Lower leg skin (tissue), 4 donors: ENCODE data around the gene NOP53. TPM values are rescaled to one million over a fixed set of nuclear protein-coding genes. Genes with fewer than 3 reads are reported as not detected.

Source experiments
- DNase-seq, 2 donors: peaks; one replicate each; pipeline ENCODE4 v3.0.0-alpha.2; 2019; ENCODE audit warnings: low spot score in 2 of 2
- H3K4me3 ChIP-seq: fragments of 200-600 bp; sonication (generic); 2 replicates; pipeline ENCODE4 v1.5.1; 2017; ENCODE audit warnings: mild to moderate bottlenecking, low read depth; ENCODE audit not compliant: poor library complexity, severe bottlenecking
- POLR2A ChIP-seq, 2 donors: fragments of 450-650 bp; IDR thresholded peaks; one replicate each; pipeline ENCODE4 v1.6.1; 2016 to 2017; ENCODE audit warnings: antibody characterized with exemption in 2 of 2, mild to moderate bottlenecking in 1 of 2, moderate library complexity in 1 of 2
- WGBS, 2 donors: methylation state at CpG; one replicate each; pipeline ENCODE4 v1.1.5; 2018; 5-methylcytosine and 5-hydroxymethylcytosine counted together
- intact Hi-C: fragments of 100-400 bp; cut with DNase I; formaldehyde crosslinking; loops from one replicate; pipeline ENCODE4 v1.15.0; 2023; ENCODE audit warnings: low total_unique reads
- total RNA-seq, 4 donors: library from RNA; depleted of rRNA; stranded (reverse); fragments of >200 nt; gene quantifications; one replicate each; pipeline ENCODE4 v1.1.0, GENCODE V29; 2016
- TF ChIP-seq, protein P1 (sequence below), 3 donors: fragments of 450-650 bp; IDR thresholded peaks; one replicate each; pipeline ENCODE4 v1.5.1; 2016; ENCODE audit warnings: antibody characterized with exemption in 3 of 3, mild to moderate bottlenecking in 3 of 3, moderate library complexity in 2 of 3

The NOP53 gene
- total RNA-seq, 4 donors from 2014 or later: 537 to 842 (median 746) TPM

DNA sequence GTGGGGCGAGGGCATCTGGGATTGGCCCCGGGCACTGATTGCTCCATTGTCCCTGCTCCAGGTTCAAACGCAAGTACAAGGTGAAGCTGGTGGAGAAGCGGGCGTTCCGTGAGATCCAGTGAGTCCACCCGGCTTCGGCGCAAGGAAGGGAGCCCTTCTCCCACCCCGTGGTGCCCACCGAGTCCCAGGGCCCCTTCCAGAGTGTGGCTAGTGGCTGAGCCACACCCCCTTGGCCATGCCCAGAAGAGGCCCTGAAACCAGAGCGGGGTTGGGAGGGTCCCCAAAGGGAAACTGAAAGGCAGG is 11.2 kb downstream of the NOP53 start:
- intact Hi-C loops: no loop called here
- no peak for DNase-seq
- no peak for TF ChIP-seq POLR2A (IDR thresholded peaks at IDR 0.05)
- TF ChIP-seq, protein P1, sequence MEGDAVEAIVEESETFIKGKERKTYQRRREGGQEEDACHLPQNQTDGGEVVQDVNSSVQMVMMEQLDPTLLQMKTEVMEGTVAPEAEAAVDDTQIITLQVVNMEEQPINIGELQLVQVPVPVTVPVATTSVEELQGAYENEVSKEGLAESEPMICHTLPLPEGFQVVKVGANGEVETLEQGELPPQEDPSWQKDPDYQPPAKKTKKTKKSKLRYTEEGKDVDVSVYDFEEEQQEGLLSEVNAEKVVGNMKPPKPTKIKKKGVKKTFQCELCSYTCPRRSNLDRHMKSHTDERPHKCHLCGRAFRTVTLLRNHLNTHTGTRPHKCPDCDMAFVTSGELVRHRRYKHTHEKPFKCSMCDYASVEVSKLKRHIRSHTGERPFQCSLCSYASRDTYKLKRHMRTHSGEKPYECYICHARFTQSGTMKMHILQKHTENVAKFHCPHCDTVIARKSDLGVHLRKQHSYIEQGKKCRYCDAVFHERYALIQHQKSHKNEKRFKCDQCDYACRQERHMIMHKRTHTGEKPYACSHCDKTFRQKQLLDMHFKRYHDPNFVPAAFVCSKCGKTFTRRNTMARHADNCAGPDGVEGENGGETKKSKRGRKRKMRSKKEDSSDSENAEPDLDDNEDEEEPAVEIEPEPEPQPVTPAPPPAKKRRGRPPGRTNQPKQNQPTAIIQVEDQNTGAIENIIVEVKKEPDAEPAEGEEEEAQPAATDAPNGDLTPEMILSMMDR (IDR thresholded peaks at IDR 0.05): no peak
- no peak overlapping the region for H3K4me3 ChIP-seq
- 90 to 97% methylated on average over 12 of the region's 12 CpGs for WGBS, 2 donors

DNA sequence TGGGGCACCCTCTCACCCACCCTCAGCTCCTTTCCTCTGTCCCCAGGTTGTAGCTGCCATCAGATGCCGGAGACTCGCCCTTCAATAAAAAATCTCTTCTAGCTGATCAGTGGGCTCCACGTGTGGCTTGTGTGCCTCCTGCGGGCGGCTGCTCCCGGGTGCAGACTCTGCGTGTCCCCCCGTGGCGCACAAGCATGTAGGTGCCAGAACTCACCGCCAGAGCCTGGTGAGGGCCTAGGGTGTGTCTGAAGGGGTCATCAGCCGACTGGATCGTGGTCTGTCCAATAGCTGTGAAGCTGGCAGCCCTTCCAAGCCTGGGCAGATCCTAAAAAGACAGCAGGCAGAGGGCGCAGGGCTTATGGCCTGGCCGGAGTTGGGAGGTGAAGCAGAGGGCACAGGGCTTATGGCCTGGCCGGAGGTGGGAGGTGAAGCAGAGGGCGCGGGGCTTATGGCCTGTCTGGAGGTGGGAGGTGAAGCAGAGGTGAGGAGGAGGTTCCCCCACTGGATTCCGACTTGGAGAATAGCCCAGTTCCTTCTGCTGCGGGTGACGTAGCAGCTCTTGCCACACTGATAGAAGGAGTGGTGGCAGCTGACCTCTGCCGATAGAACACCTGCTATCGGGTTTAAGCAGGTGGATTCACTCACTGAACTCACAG is 11.7 kb downstream of the NOP53 start:
- intact Hi-C loops: no loop called here
- TF ChIP-seq POLR2A (IDR thresholded peaks at IDR 0.05): no peak
- TF ChIP-seq, protein P1 (IDR thresholded peaks at IDR 0.05): no peak
- DNase-seq: no peak
- WGBS, 2 donors: 88% methylated on average over 22 of the region's 22 CpGs
- H3K4me3 ChIP-seq: no peak overlapping the region

DNA sequence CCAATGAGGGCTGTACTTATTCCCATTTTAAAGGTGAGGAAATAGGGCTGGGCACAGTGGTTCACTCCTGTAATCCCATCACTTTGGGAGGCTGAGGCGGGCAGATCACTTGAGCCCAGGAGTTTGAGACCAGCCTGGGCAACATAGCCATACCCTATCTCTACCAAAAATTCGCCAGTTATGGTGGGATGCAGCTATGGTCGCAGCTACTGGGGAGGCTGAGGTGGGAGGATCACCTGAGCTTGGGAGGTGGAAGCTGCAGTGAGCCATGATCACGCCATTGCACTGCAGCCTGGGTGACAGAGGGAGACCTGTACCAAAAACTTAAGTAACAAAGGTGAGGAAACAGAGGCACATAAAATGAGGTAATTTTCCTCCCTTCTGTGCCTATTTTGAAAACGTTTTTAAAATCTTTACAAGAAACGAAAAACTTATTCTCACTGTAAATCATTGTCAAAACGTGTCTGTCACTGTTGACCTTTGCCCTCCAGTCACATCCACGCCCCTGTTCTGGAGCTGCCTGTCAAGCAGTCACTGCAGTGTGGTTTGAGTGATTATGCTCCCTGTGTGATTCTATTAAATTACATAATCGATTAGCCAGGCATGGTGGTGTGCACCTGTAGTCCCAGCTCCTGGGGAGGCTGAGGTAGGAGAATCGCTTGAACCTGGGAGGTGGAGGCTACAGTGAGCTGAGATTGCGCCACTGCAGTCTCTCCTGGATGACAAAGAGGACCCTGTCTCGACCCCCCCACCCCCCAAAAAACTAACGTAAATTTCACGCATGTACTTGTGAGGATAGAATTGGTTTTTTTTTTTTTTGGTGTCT is 12.5 kb downstream of the NOP53 start:
- no peak for DNase-seq
- no peak for TF ChIP-seq POLR2A (IDR thresholded peaks at IDR 0.05)
- TF ChIP-seq, protein P1 (IDR thresholded peaks at IDR 0.05): no peak
- intact Hi-C loops: no loop called here
- no peak overlapping the region for H3K4me3 ChIP-seq
- 78 to 80% methylated on average over 14 of the region's 14 CpGs for WGBS, 2 donors

DNA sequence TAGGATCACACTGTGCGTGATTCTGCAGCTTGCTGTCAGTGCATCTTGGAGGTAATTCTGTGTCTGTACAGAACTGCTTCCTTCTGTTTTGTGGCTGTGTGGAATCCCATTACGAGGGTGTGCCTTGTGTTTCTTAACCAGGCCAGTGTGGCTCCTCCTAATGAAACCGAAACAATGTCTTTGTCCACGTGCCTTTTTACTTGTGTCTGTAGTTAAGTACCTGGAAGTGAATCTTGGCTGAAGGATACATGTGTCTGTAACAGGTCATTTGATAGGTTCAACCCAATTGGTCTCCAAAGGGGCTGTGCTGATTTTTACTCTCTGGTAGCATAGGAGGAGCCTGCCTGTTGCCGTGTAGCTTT is 13.1 kb downstream of the NOP53 start:
- no peak overlapping the region for H3K4me3 ChIP-seq
- TF ChIP-seq, protein P1 (IDR thresholded peaks at IDR 0.05): no peak
- TF ChIP-seq POLR2A (IDR thresholded peaks at IDR 0.05): no peak
- 86 to 89% methylated on average over 5 of the region's 5 CpGs for WGBS, 2 donors
- DNase-seq: no peak
- intact Hi-C loops: no loop called here

DNA sequence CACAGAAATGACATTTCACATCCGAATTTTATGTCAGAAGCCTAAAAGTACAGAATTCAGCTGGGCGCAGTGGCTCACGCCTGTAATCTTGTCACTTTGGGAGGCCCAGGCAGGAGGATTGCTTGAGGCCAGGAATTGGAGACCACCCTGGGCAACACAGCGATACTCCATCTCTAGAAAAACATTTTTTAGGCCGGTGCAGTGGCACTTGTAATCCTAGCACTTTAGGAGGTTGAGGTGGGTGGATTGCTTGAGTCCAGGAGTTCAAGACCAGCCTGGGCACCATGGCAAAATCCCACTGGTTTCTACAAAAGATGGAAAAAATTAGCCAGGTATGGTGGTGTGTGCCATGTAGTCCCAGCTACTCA is 15.3 kb downstream of the NOP53 start:
- H3K4me3 ChIP-seq: no peak overlapping the region
- intact Hi-C loops: no loop called here
- no peak for TF ChIP-seq POLR2A (IDR thresholded peaks at IDR 0.05)
- DNase-seq: no peak
- 89 to 94% methylated on average over 5 of the region's 5 CpGs for WGBS, 2 donors

DNA sequence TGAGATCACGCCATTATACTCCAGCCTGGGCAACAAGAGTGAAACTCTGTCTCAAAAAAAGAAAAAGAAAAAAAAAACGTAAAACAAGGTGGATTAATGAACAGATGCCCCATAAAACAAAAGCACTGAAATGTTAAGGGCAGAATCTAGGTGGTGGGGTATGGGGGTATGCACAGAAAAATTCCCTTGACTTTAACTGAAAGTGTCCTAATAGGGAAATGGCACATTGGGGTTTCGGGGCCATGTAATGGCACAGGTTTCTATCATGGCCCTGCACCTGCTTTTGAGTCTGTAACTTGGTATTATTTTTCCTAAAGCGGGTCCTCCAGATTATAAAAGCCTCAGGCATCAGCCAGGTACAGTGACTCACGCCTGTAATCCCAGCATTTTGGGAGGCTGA is 16.2 kb downstream of the NOP53 start:
- H3K4me3 ChIP-seq: no peak overlapping the region
- no peak for DNase-seq
- intact Hi-C loops: no loop called here
- 64 to 68% methylated on average over 5 of the region's 5 CpGs for WGBS, 2 donors
- TF ChIP-seq POLR2A (IDR thresholded peaks at IDR 0.05): no peak
- TF ChIP-seq, protein P1 (IDR thresholded peaks at IDR 0.05): no peak
